Right lobe of liver (tissue), 6 donors: ENCODE data around the gene CXCL10. TPM values are rescaled to one million over a fixed set of nuclear protein-coding genes. Genes with fewer than 3 reads are reported as not detected.
A peak's percentile ranks its signal among the peaks of the same experiment; 100 is the strongest.

ENCODE experiments used
- ATAC-seq, 4 donors: fragments of 200-7000 bp; cut with Tn5 transposase; one replicate each; pipeline ENCODE4 v1.9.1; 2020; ENCODE audit warnings: mild to moderate bottlenecking in 4 of 4, moderate library complexity in 4 of 4
- DNase-seq, 3 donors: peaks; one replicate each; pipeline ENCODE4 v3.0.0-alpha.2; 2020
- H3K27ac ChIP-seq, 3 donors: fragments of 200-600 bp; one replicate each; pipeline ENCODE4 v1.8.0; 2022
- H3K27me3 ChIP-seq, 2 donors: fragments of 200-600 bp; one replicate each; pipeline ENCODE4 v1.8.0; 2022
- H3K36me3 ChIP-seq, 4 donors: fragments of 200-600 bp; sonication (generic) in 1 of 4; one replicate each; pipeline versions ENCODE4 v1.5.1 to v1.8.0; 2017 to 2022; ENCODE audit warnings: control low read depth in 1 of 4
- H3K4me1 ChIP-seq, 4 donors: fragments of 200-600 bp; sonication (generic) in 1 of 4; one replicate each; pipeline versions ENCODE4 v1.5.1 to v1.8.0; 2017 to 2022; ENCODE audit warnings: control low read depth in 1 of 4
- H3K4me3 ChIP-seq, 3 donors: fragments of 200-600 bp; one replicate each; pipeline ENCODE4 v1.8.0; 2022
- H3K9me3 ChIP-seq, 4 donors: fragments of 200-600 bp; sonication (generic) in 1 of 4; one replicate each; pipeline versions ENCODE4 v1.5.1 to v1.8.0; 2017 to 2022; ENCODE audit warnings: control low read depth in 1 of 4
- CTCF ChIP-seq, 4 donors: fragments of 200-600 bp in 3 of 4; fragments of 450-650 bp in 1 of 4; IDR thresholded peaks; one replicate each; pipeline versions ENCODE4 v1.5.1 to v1.8.0; 2016 to 2022; ENCODE audit warnings: antibody characterized with exemption in 4 of 4, mild to moderate bottlenecking in 2 of 4
- POLR2A ChIP-seq: fragments of 450-650 bp; IDR thresholded peaks from one replicate; pipeline ENCODE4 v1.6.1; 2017; ENCODE audit warnings: antibody characterized with exemption, mild to moderate bottlenecking
- WGBS: methylation state at CpG from one replicate; pipeline ENCODE4 v1.1.6; 2018; ENCODE audit warnings: low coverage, low lambda C conversion rate; ENCODE audit not compliant: insufficient coverage; ENCODE audit errors: missing lambda C conversion rate; 5-methylcytosine and 5-hydroxymethylcytosine counted together
- intact Hi-C, 2 donors: fragments of 100-400 bp; cut with DNase I; formaldehyde crosslinking; loops; one replicate each; pipeline versions ENCODE4 v1.11.2 to v1.14.1; 2022
- total RNA-seq, 6 experiments: library from RNA; depleted of rRNA in 2 of 6; stranded (reverse); fragments of >200 nt in 2 of 6; fragmentation: NEBNext Ultra II Directional in 3 of 6; extraction: Animal tissue kit (Norgen Biotek cat#: 25700) in 3 of 6; gene quantifications; one replicate each; pipeline versions ENCODE4 v1.1.0 to v1.2.4, GENCODE V29; 2016 to 2023
- donor health status: DM: no; HTN: yes; CAD: no.
- donor health status: DM: no; HTN: no; CAD: no.
- donor health status: DM: no; HTN: no; CAD: no.
- donor health status: DM: no; HTN: yes; CAD: no.
- donor health status: DM: no; HTN: yes; CAD: no.

The CXCL10 gene
- total RNA-seq, 6 experiments from 2014 or later: 0.42 to 7.0 (median 5.4) TPM; not detected in 1

- TF ChIP-seq POLR2A (no peak), CTCF (IDR thresholded peaks at IDR 0.05) (no peak)
- intact Hi-C loops: no loop called here
- no peak for DNase-seq
- no peaks in the 10 kb centered on the region for H3K36me3 ChIP-seq
- H3K4me3 ChIP-seq: no peak overlapping the region
- H3K4me1 ChIP-seq: no peaks in the 10 kb centered on the region
- H3K27ac ChIP-seq: no peak overlapping the region
- no peak for ATAC-seq
- 83% methylated on average over 4 of the region's 4 CpGs for WGBS
- H3K27me3 ChIP-seq: no peaks in the 10 kb centered on the region
- H3K9me3 ChIP-seq: no peaks in the 10 kb centered on the region
Measured at GRCh38 chr4:76022031-76022430, 1.3 kb downstream of the CXCL10 start.

GRCh38 chr4:76017056-76017686 is 6.1 kb downstream of the CXCL10 start:
- no peak for DNase-seq
- no peak overlapping the region for H3K27ac ChIP-seq
- no peak for ATAC-seq
- intact Hi-C loops: no loop called here
- H3K9me3 ChIP-seq: peaks cover 0 to 2% (median 0%) of the 10 kb centered on the region in 4 donors
- H3K4me1 ChIP-seq: peaks cover 0 to 18% (median 6%) of the 10 kb centered on the region in 4 donors
- no peak for TF ChIP-seq POLR2A
- TF ChIP-seq CTCF (IDR thresholded peaks at IDR 0.05): no peak
- 100% methylated on average over 1 of the region's 3 CpGs for WGBS
- no peaks in the 10 kb centered on the region for H3K36me3 ChIP-seq
- H3K27me3 ChIP-seq: no peaks in the 10 kb centered on the region
- H3K4me3 ChIP-seq: no peak overlapping the region

- Histone ChIP-seq H3K4me3 (no peak overlapping the region), H3K4me1 (peaks cover 0 to 18% (median 6%) of the 10 kb centered on the region in 4 donors), H3K27ac (no peak overlapping the region), H3K36me3 (no peaks in the 10 kb centered on the region), H3K27me3 (no peaks in the 10 kb centered on the region), H3K9me3 (peaks cover 0 to 2% (median 0%) of the 10 kb centered on the region in 4 donors)
- peak in 1 of 3 donors; percentile 34 for DNase-seq
- intact Hi-C loops: no loop called here
- TF ChIP-seq POLR2A: no peak
- no peak for TF ChIP-seq CTCF (IDR thresholded peaks at IDR 0.05)
- WGBS: 38% methylated on average over 1 of the region's 2 CpGs
- peak in 2 of 4 donors; percentile 45 to 53 for ATAC-seq
Measured at GRCh38 chr4:76016393-76016792, 6.9 kb downstream of the CXCL10 start.

GRCh38 chr4:76013540-76013939 is 9.8 kb downstream of the CXCL10 start:
- 4% methylated on average over 1 of the region's 1 CpG for WGBS
- ATAC-seq (peak; percentile 21 to 78 (median 63)), DNase-seq (no peak)
- H3K4me1 ChIP-seq: peaks cover 0 to 18% (median 6%) of the 10 kb centered on the region in 4 donors
- intact Hi-C loops: no loop called here
- no peak overlapping the region for H3K4me3 ChIP-seq
- TF ChIP-seq POLR2A (no peak), CTCF (IDR thresholded peaks at IDR 0.05) (no peak)
- no peaks in the 10 kb centered on the region for H3K36me3 ChIP-seq
- H3K27me3 ChIP-seq: no peaks in the 10 kb centered on the region
- no peak overlapping the region for H3K27ac ChIP-seq
- H3K9me3 ChIP-seq: peaks cover 0 to 2% (median 0%) of the 10 kb centered on the region in 4 donors
